ENCODE data around the gene DUSP22.

DUSP22 gene

DNA sequence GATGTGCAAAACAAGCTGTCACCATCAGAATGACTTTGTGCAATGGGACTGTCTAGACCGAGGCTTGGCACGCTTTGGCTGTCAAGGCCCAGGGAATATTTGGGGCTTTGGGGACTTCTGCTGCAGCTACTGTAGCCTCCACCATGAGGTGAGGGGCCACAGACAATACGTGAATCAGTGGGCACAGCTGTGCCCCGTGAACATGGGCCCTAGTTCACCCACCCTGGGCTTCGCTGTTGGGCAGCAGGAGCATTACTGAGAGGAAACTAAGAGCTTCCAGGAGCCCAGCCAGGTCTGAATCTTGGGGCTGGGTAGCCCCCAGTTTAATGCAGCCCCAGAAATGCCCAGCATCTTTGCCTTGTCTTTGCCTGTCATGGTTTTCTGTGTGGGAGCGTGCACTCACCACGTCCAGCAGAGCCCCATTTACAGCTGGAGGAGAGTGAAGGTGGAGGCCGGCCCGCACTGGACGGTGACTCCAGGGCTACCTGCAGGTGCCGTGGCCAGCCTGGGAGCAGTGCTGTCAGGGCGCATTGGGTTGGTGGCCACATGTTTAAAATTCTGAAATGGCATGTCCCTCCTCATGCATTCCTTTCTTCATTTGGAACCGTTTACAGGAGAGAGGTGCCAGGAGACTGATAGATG is 34.7 kb downstream of the DUSP22 start:
- H3K36me3 ChIP-seq = peaks cover 10% of the 10 kb centered on the region
- H3K27ac ChIP-seq = no peak overlapping the region
- TF ChIP-seq, protein P1, sequence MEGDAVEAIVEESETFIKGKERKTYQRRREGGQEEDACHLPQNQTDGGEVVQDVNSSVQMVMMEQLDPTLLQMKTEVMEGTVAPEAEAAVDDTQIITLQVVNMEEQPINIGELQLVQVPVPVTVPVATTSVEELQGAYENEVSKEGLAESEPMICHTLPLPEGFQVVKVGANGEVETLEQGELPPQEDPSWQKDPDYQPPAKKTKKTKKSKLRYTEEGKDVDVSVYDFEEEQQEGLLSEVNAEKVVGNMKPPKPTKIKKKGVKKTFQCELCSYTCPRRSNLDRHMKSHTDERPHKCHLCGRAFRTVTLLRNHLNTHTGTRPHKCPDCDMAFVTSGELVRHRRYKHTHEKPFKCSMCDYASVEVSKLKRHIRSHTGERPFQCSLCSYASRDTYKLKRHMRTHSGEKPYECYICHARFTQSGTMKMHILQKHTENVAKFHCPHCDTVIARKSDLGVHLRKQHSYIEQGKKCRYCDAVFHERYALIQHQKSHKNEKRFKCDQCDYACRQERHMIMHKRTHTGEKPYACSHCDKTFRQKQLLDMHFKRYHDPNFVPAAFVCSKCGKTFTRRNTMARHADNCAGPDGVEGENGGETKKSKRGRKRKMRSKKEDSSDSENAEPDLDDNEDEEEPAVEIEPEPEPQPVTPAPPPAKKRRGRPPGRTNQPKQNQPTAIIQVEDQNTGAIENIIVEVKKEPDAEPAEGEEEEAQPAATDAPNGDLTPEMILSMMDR (IDR thresholded peaks at IDR 0.05) = no peak
- no peaks in the 10 kb centered on the region for H3K9me3 ChIP-seq
- no peaks in the 10 kb centered on the region for H3K27me3 ChIP-seq
- peaks cover 26 to 27% of the 10 kb centered on the region in 2 experiments for H3K4me1 ChIP-seq (ENCODE audit: control insufficient read depth in 1 of 2, insufficient read depth in 1 of 2, low read depth in 1 of 2, low read length in 1 of 2)
- no peak overlapping the region for H3K4me3 ChIP-seq (ENCODE audit: low read depth in 1 of 2, low read length in 1 of 2)

DNA sequence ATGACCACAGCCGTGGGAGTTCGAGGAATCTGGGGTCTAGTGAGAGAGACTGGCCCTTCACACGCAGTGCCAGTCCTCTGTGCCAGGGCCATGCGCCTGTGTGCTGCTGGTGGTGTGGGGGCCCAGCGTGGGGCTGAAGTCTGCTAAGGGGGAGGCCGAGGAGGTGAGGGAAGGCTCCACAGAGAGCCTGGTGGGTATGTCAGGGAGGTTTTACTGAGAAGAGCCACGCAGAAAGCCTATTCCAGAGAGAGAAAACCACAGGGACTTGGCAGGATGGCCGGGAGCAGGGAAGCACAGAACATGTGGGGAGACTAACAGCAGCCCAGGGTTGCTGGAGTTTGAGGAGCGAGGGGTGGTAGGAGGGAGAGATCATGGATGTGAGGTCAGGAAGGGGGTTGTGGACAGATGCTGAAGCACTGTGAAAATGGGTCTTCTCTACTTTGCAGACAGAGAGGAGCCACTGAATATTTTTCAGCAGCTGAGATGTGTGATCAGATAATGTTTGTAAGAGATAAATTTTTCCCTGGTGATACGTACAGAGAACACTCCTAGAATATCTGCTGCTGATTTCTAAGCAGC is 35.3 kb downstream of the DUSP22 start:
- TF ChIP-seq, protein P1 (IDR thresholded peaks at IDR 0.05) = no peak
- H3K27me3 ChIP-seq = no peaks in the 10 kb centered on the region
- peaks cover 10% of the 10 kb centered on the region for H3K36me3 ChIP-seq
- H3K4me3 ChIP-seq (ENCODE audit: low read depth in 1 of 2, low read length in 1 of 2) = no peak overlapping the region
- no peak overlapping the region for H3K27ac ChIP-seq
- H3K4me1 ChIP-seq (ENCODE audit: control insufficient read depth in 1 of 2, insufficient read depth in 1 of 2, low read depth in 1 of 2, low read length in 1 of 2) = peaks cover 20 to 21% of the 10 kb centered on the region in 2 experiments
- H3K9me3 ChIP-seq = no peaks in the 10 kb centered on the region

DNA sequence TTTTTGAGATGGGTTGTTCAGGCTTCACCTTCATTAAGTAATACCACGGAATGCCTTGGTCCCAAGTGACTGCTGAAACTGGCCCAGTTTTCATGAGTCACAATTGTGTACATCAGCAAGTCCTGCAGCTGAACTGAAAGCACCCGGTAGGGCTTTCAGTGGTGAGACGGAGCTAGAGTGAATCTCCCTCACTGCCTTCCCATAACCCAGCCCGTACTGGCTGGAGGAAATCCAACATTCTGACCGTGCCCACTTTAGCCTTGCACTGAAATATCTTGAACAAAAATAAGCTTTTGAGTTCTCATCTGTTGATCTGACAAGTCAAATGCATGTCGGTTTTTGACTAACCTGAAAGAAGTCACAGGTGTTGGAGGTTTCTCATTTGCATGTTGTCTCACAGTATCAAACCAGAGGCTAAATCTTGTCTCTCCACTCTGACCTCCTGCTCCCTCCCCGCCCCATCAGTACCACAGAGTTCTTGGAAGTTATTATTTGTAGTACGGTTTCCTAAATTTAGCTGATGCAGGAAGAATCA is 35.9 kb downstream of the DUSP22 start:
- H3K4me3 ChIP-seq (ENCODE audit: low read depth in 1 of 2, low read length in 1 of 2) = no peak overlapping the region
- H3K27ac ChIP-seq = no peak overlapping the region
- H3K9me3 ChIP-seq = no peaks in the 10 kb centered on the region
- H3K36me3 ChIP-seq = peaks cover 10% of the 10 kb centered on the region
- TF ChIP-seq, protein P1 (IDR thresholded peaks at IDR 0.05) = no peak
- H3K4me1 ChIP-seq (ENCODE audit: control insufficient read depth in 1 of 2, insufficient read depth in 1 of 2, low read depth in 1 of 2, low read length in 1 of 2) = peaks cover 15% of the 10 kb centered on the region in 2 experiments
- H3K27me3 ChIP-seq = no peaks in the 10 kb centered on the region

DNA sequence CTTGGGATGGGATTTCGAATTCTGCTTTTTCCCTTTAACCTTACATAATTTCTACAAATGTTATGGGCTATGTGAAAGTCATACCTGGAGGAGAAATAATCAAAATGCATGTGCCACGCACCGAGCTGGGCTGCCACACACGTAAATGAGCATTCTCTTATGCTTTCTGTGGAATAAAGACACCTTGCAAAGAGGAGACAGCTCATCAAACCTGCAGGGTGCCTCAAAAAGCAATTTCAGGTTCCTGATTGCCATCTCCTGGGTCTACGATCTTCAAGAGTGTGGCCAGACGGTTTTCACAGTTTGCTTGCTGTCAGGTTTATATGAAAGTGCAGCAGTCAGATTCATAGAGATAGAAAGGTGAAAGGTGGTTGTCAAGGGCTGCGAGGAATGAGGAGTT is 36.6 kb downstream of the DUSP22 start:
- Histone ChIP-seq H3K4me1 (ENCODE audit: control insufficient read depth in 1 of 2, insufficient read depth in 1 of 2, low read depth in 1 of 2, low read length in 1 of 2) (peaks cover 7 to 8% of the 10 kb centered on the region in 2 experiments), H3K27me3 (no peaks in the 10 kb centered on the region), H3K4me3 (ENCODE audit: low read depth in 1 of 2, low read length in 1 of 2) (no peak overlapping the region), H3K27ac (no peak overlapping the region), H3K36me3 (peaks cover 10% of the 10 kb centered on the region), H3K9me3 (no peaks in the 10 kb centered on the region)
- TF ChIP-seq, protein P1 (IDR thresholded peaks at IDR 0.05) = no peak

DNA sequence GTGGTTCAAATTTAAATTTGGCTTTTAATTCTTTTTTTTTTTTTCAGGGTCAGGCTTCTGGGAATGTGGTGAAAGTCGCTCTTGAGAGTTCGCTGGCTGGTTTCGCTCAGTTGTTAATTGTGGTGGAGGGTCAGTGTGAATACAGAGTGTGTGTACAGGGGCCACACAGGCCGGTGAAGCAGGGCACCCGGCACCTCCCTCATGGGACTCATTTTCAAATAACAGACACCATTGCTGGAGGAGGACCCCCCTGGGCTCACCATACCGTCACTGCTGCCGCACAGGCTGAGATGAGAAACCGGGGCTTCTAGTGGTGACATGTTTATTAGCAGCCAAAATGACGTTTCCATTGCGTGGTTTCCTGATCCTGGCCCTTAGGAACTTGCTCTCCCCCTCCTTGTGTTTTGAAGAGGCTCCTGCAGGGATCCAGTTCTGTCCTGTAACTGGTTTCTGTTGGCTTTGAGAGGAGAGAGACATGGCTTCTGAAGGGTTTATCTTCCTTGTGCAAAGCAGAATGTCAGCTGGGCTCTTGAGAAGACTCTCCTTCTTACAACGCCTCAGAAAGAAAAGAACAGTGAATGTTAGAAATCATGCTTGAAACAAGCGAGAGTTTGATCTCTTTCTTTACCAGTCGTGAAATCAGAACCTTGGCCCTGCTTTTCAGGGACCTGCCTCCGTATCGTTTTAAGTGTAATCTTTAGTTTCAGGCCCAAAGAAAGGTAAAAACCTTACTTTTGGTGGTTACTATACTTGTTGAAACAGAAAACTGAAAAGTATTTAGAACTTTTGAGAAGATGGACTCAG is 37.8 kb downstream of the DUSP22 start:
- H3K9me3 ChIP-seq = no peaks in the 10 kb centered on the region
- H3K36me3 ChIP-seq = peaks cover 10% of the 10 kb centered on the region
- no peaks in the 10 kb centered on the region for H3K27me3 ChIP-seq
- H3K4me1 ChIP-seq (ENCODE audit: control insufficient read depth in 1 of 2, insufficient read depth in 1 of 2, low read depth in 1 of 2, low read length in 1 of 2) = peaks cover 0 to 6% of the 10 kb centered on the region in 2 experiments
- TF ChIP-seq, protein P1 (IDR thresholded peaks at IDR 0.05) = no peak
- no peak overlapping the region for H3K4me3 ChIP-seq (ENCODE audit: low read depth in 1 of 2, low read length in 1 of 2)
- H3K27ac ChIP-seq = no peak overlapping the region
